ENCODE results near the gene RNF31. TPM values are rescaled to one million over a fixed set of nuclear protein-coding genes. Genes with fewer than 3 reads are reported as not detected.

RNF31 gene
- total and polyA plus RNA-seq, 2 of the 13 experiments (the other 11 are each of a cell fraction or from before 2014, with no cell fraction given): 48.2 to 86.8 TPM

GRCh38 chr14:24138396-24139271 is 8.7 kb upstream of the RNF31 start (continued):
- no peak for TF ChIP-seq ZNF740 (CRISPR knock-in tag; IDR thresholded peaks at IDR 0.05)
- TF ChIP-seq ZNF574 (CRISPR knock-in tag; IDR thresholded peaks at IDR 0.05): no peak; the same call in 1 of the 2 replicates
- TF ChIP-seq ZNF780A (CRISPR knock-in tag; IDR thresholded peaks at IDR 0.05): no peak
- peak; percentile 35; the same call in 1 of the 2 replicates for TF ChIP-seq MNT (IDR thresholded peaks at IDR 0.05)
- TF ChIP-seq PATZ1 (CRISPR knock-in tag; IDR thresholded peaks at IDR 0.05): no peak; the same call in 1 of the 2 replicates
- TF ChIP-seq ZNF609 (CRISPR knock-in tag; IDR thresholded peaks at IDR 0.05; ENCODE audit: borderline replicate concordance): no peak
- TF ChIP-seq ZNF710 (CRISPR knock-in tag; IDR thresholded peaks at IDR 0.05; ENCODE audit: borderline replicate concordance): no peak
- no peak for TF ChIP-seq REXO4 (CRISPR knock-in tag; IDR thresholded peaks at IDR 0.05; ENCODE audit: borderline replicate concordance)
- TF ChIP-seq KLF13 (CRISPR knock-in tag; IDR thresholded peaks at IDR 0.05): no peak
- TF ChIP-seq YEATS4 (CRISPR knock-in tag; IDR thresholded peaks at IDR 0.05; ENCODE audit: borderline replicate concordance): no peak
- no peak for TF ChIP-seq ZNF180 (CRISPR knock-in tag; IDR thresholded peaks at IDR 0.05; ENCODE audit: borderline replicate concordance, low read depth)

Data from HepG2 (cell line).